Measurements from ENCODE around the gene ASB1. TPM values are rescaled to one million over a fixed set of nuclear protein-coding genes. Genes with fewer than 3 reads are reported as not detected.

ASB1 gene
- polyA plus RNA-seq, 2 donors, result 10.1 to 10.8 TPM

GRCh38 chr2:238484522-238485452 is 58.1 kb downstream of the ASB1 start:
- 92 to 94% methylated on average over 23 of the region's 23 CpGs for WGBS, 2 donors
- H3K27me3 ChIP-seq (ENCODE audit: control insufficient read depth in 1 of 2, insufficient read depth in 2 of 2, low read length in 2 of 2), result no peaks in the 10 kb centered on the region
- H3K4me1 ChIP-seq (ENCODE audit: control insufficient read depth in 2 of 2, insufficient read depth in 2 of 2, low read length in 1 of 2), result peaks cover 0 to 4% of the 10 kb centered on the region in 2 donors
- H3K4me3 ChIP-seq (ENCODE audit: low read depth in 1 of 2, low read length in 2 of 2), result peak overlapping the region in 1 of 2 donors; percentile 10
- no peaks in the 10 kb centered on the region for H3K36me3 ChIP-seq (ENCODE audit: control insufficient read depth in 2 of 2, insufficient read depth in 2 of 2, low read length in 1 of 2)
- no peak overlapping the region for H3K27ac ChIP-seq (ENCODE audit: low read depth in 2 of 2, low read length in 1 of 2)
- H3K9me3 ChIP-seq (ENCODE audit: control insufficient read depth in 2 of 2, insufficient read depth in 1 of 2, low read depth in 1 of 2, low read length in 1 of 2), result peaks cover 3 to 12% of the 10 kb centered on the region in 2 donors

GRCh38 chr2:238486123-238486848 is 59.6 kb downstream of the ASB1 start:
- H3K4me1 ChIP-seq (ENCODE audit: control insufficient read depth in 2 of 2, insufficient read depth in 2 of 2, low read length in 1 of 2), result peaks cover 0 to 4% of the 10 kb centered on the region in 2 donors
- 96 to 97% methylated on average over 5 of the region's 5 CpGs for WGBS, 2 donors
- H3K27ac ChIP-seq (ENCODE audit: low read depth in 2 of 2, low read length in 1 of 2), result no peak overlapping the region
- H3K27me3 ChIP-seq (ENCODE audit: control insufficient read depth in 1 of 2, insufficient read depth in 2 of 2, low read length in 2 of 2), result no peaks in the 10 kb centered on the region
- H3K36me3 ChIP-seq (ENCODE audit: control insufficient read depth in 2 of 2, insufficient read depth in 2 of 2, low read length in 1 of 2), result no peaks in the 10 kb centered on the region
- no peak overlapping the region for H3K4me3 ChIP-seq (ENCODE audit: low read depth in 1 of 2, low read length in 2 of 2)
- peaks cover 3 to 12% of the 10 kb centered on the region in 2 donors for H3K9me3 ChIP-seq (ENCODE audit: control insufficient read depth in 2 of 2, insufficient read depth in 1 of 2, low read depth in 1 of 2, low read length in 1 of 2)

GRCh38 chr2:238487134-238487533 is 60.4 kb downstream of the ASB1 start:
- Histone ChIP-seq H3K4me3 (ENCODE audit: low read depth in 1 of 2, low read length in 2 of 2) (no peak overlapping the region), H3K36me3 (ENCODE audit: control insufficient read depth in 2 of 2, insufficient read depth in 2 of 2, low read length in 1 of 2) (no peaks in the 10 kb centered on the region), H3K4me1 (ENCODE audit: control insufficient read depth in 2 of 2, insufficient read depth in 2 of 2, low read length in 1 of 2) (peaks cover 0 to 4% of the 10 kb centered on the region in 2 donors), H3K9me3 (ENCODE audit: control insufficient read depth in 2 of 2, insufficient read depth in 1 of 2, low read depth in 1 of 2, low read length in 1 of 2) (peaks cover 3 to 12% of the 10 kb centered on the region in 2 donors), H3K27me3 (ENCODE audit: control insufficient read depth in 1 of 2, insufficient read depth in 2 of 2, low read length in 2 of 2) (no peaks in the 10 kb centered on the region), H3K27ac (ENCODE audit: low read depth in 2 of 2, low read length in 1 of 2) (no peak overlapping the region)
- WGBS, 2 donors, result 87 to 91% methylated on average over 14 of the region's 14 CpGs

GRCh38 chr2:238487652-238488346 is 61.1 kb downstream of the ASB1 start:
- WGBS, 2 donors, result 88 to 93% methylated on average over 12 of the region's 12 CpGs
- no peak overlapping the region for H3K4me3 ChIP-seq (ENCODE audit: low read depth in 1 of 2, low read length in 2 of 2)
- H3K4me1 ChIP-seq (ENCODE audit: control insufficient read depth in 2 of 2, insufficient read depth in 2 of 2, low read length in 1 of 2), result peaks cover 0 to 4% of the 10 kb centered on the region in 2 donors

GRCh38 chr2:238488347-238488826 is 61.7 kb downstream of the ASB1 start:
- H3K4me3 ChIP-seq (ENCODE audit: low read depth in 1 of 2, low read length in 2 of 2), result no peak overlapping the region
- H3K27ac ChIP-seq (ENCODE audit: low read depth in 2 of 2, low read length in 1 of 2), result no peak overlapping the region
- peaks cover 3 to 12% of the 10 kb centered on the region in 2 donors for H3K9me3 ChIP-seq (ENCODE audit: control insufficient read depth in 2 of 2, insufficient read depth in 1 of 2, low read depth in 1 of 2, low read length in 1 of 2)
- no peaks in the 10 kb centered on the region for H3K27me3 ChIP-seq (ENCODE audit: control insufficient read depth in 1 of 2, insufficient read depth in 2 of 2, low read length in 2 of 2)
- no peaks in the 10 kb centered on the region for H3K36me3 ChIP-seq (ENCODE audit: control insufficient read depth in 2 of 2, insufficient read depth in 2 of 2, low read length in 1 of 2)
- WGBS, 2 donors, result 89 to 91% methylated on average over 10 of the region's 10 CpGs
- peaks cover 0 to 4% of the 10 kb centered on the region in 2 donors for H3K4me1 ChIP-seq (ENCODE audit: control insufficient read depth in 2 of 2, insufficient read depth in 2 of 2, low read length in 1 of 2)

More at GRCh38 chr2:238487652-238488346, 61.1 kb downstream of the ASB1 start:
- Histone ChIP-seq H3K9me3 (ENCODE audit: control insufficient read depth in 2 of 2, insufficient read depth in 1 of 2, low read depth in 1 of 2, low read length in 1 of 2) (peaks cover 3 to 12% of the 10 kb centered on the region in 2 donors), H3K36me3 (ENCODE audit: control insufficient read depth in 2 of 2, insufficient read depth in 2 of 2, low read length in 1 of 2) (no peaks in the 10 kb centered on the region), H3K27ac (ENCODE audit: low read depth in 2 of 2, low read length in 1 of 2) (no peak overlapping the region), H3K27me3 (ENCODE audit: control insufficient read depth in 1 of 2, insufficient read depth in 2 of 2, low read length in 2 of 2) (no peaks in the 10 kb centered on the region)

GRCh38 chr2:238489431-238489830 is 62.7 kb downstream of the ASB1 start:
- peaks cover 3 to 12% of the 10 kb centered on the region in 2 donors for H3K9me3 ChIP-seq (ENCODE audit: control insufficient read depth in 2 of 2, insufficient read depth in 1 of 2, low read depth in 1 of 2, low read length in 1 of 2)
- WGBS, 2 donors, result 90 to 92% methylated on average over 14 of the region's 14 CpGs

GRCh38 chr2:238489896-238490295 is 63.2 kb downstream of the ASB1 start:
- no peak overlapping the region for H3K4me3 ChIP-seq (ENCODE audit: low read depth in 1 of 2, low read length in 2 of 2)

More at GRCh38 chr2:238489431-238489830, 62.7 kb downstream of the ASB1 start:
- H3K4me1 ChIP-seq (ENCODE audit: control insufficient read depth in 2 of 2, insufficient read depth in 2 of 2, low read length in 1 of 2), result peaks cover 0 to 4% of the 10 kb centered on the region in 2 donors
- H3K4me3 ChIP-seq (ENCODE audit: low read depth in 1 of 2, low read length in 2 of 2), result no peak overlapping the region
- H3K27ac ChIP-seq (ENCODE audit: low read depth in 2 of 2, low read length in 1 of 2), result no peak overlapping the region
- H3K36me3 ChIP-seq (ENCODE audit: control insufficient read depth in 2 of 2, insufficient read depth in 2 of 2, low read length in 1 of 2), result no peaks in the 10 kb centered on the region
- H3K27me3 ChIP-seq (ENCODE audit: control insufficient read depth in 1 of 2, insufficient read depth in 2 of 2, low read length in 2 of 2), result no peaks in the 10 kb centered on the region

GRCh38 chr2:238492840-238493239 is 66.1 kb downstream of the ASB1 start:
- no peak overlapping the region for H3K4me3 ChIP-seq (ENCODE audit: low read depth in 1 of 2, low read length in 2 of 2)
- H3K27me3 ChIP-seq (ENCODE audit: control insufficient read depth in 1 of 2, insufficient read depth in 2 of 2, low read length in 2 of 2), result no peaks in the 10 kb centered on the region
- no peaks in the 10 kb centered on the region for H3K9me3 ChIP-seq (ENCODE audit: control insufficient read depth in 2 of 2, insufficient read depth in 1 of 2, low read depth in 1 of 2, low read length in 1 of 2)
- no peaks in the 10 kb centered on the region for H3K36me3 ChIP-seq (ENCODE audit: control insufficient read depth in 2 of 2, insufficient read depth in 2 of 2, low read length in 1 of 2)
- WGBS, 2 donors, result 59 to 72% methylated on average over 5 of the region's 5 CpGs
- H3K27ac ChIP-seq (ENCODE audit: low read depth in 2 of 2, low read length in 1 of 2), result no peak overlapping the region
- peaks cover 0 to 4% of the 10 kb centered on the region in 2 donors for H3K4me1 ChIP-seq (ENCODE audit: control insufficient read depth in 2 of 2, insufficient read depth in 2 of 2, low read length in 1 of 2)

More at GRCh38 chr2:238489896-238490295, 63.2 kb downstream of the ASB1 start:
- Histone ChIP-seq H3K36me3 (ENCODE audit: control insufficient read depth in 2 of 2, insufficient read depth in 2 of 2, low read length in 1 of 2) (no peaks in the 10 kb centered on the region), H3K27me3 (ENCODE audit: control insufficient read depth in 1 of 2, insufficient read depth in 2 of 2, low read length in 2 of 2) (no peaks in the 10 kb centered on the region), H3K4me1 (ENCODE audit: control insufficient read depth in 2 of 2, insufficient read depth in 2 of 2, low read length in 1 of 2) (peaks cover 0 to 4% of the 10 kb centered on the region in 2 donors), H3K27ac (ENCODE audit: low read depth in 2 of 2, low read length in 1 of 2) (no peak overlapping the region), H3K9me3 (ENCODE audit: control insufficient read depth in 2 of 2, insufficient read depth in 1 of 2, low read depth in 1 of 2, low read length in 1 of 2) (peaks cover 3 to 11% of the 10 kb centered on the region in 2 donors)

- no peaks in the 10 kb centered on the region for H3K4me1 ChIP-seq (ENCODE audit: control insufficient read depth in 2 of 2, insufficient read depth in 2 of 2, low read length in 1 of 2)
- no peak overlapping the region for H3K27ac ChIP-seq (ENCODE audit: low read depth in 2 of 2, low read length in 1 of 2)
- no peaks in the 10 kb centered on the region for H3K9me3 ChIP-seq (ENCODE audit: control insufficient read depth in 2 of 2, insufficient read depth in 1 of 2, low read depth in 1 of 2, low read length in 1 of 2)
- 85 to 88% methylated on average over 5 of the region's 5 CpGs for WGBS, 2 donors
- H3K4me3 ChIP-seq (ENCODE audit: low read depth in 1 of 2, low read length in 2 of 2), result no peak overlapping the region
- H3K27me3 ChIP-seq (ENCODE audit: control insufficient read depth in 1 of 2, insufficient read depth in 2 of 2, low read length in 2 of 2), result no peaks in the 10 kb centered on the region
- no peaks in the 10 kb centered on the region for H3K36me3 ChIP-seq (ENCODE audit: control insufficient read depth in 2 of 2, insufficient read depth in 2 of 2, low read length in 1 of 2)
Measured at GRCh38 chr2:238493411-238493810, 66.7 kb downstream of the ASB1 start.

Data from esophagus (tissue), 2 donors.